Body of pancreas (tissue), 4 donors: ENCODE results near the gene PEPD.

Source experiments
- POLR2A ChIP-seq, 3 donors: fragments of 450-650 bp; IDR thresholded peaks; one replicate each; pipeline ENCODE4 v1.6.1; 2016; ENCODE audit warnings: antibody characterized with exemption in 3 of 3, mild to moderate bottlenecking in 2 of 3
- TF ChIP-seq, protein P1 (sequence below), 7 experiments: fragments of 450-650 bp in 4 of 7; fragments of 200-600 bp in 3 of 7; sonication (generic) in 3 of 7; IDR thresholded peaks; one replicate each; pipeline ENCODE4 v1.5.1; 2016 to 2019; ENCODE audit warnings: antibody characterized with exemption in 7 of 7

DNA sequence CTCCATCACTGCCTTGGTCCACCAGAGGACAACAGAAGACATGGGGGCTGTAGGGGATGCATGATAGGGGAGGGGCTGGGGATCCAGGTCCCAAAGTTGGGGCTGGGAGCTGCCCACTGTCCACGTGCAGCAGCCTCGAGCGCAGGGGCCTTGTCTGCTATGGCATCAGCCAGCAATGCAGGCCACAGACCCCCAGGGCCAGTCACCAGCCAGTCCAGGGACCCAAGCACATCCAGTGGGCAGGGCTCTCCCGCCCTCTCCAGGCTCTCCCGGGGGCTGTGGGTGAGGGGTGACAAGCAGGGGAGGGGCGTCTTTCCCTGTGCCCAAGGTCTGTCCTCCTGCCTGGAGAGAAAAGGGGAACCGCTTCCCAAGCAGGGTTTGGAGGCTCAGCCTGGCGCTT, 32.8 kb downstream of the PEPD start:
- TF ChIP-seq, protein P1, sequence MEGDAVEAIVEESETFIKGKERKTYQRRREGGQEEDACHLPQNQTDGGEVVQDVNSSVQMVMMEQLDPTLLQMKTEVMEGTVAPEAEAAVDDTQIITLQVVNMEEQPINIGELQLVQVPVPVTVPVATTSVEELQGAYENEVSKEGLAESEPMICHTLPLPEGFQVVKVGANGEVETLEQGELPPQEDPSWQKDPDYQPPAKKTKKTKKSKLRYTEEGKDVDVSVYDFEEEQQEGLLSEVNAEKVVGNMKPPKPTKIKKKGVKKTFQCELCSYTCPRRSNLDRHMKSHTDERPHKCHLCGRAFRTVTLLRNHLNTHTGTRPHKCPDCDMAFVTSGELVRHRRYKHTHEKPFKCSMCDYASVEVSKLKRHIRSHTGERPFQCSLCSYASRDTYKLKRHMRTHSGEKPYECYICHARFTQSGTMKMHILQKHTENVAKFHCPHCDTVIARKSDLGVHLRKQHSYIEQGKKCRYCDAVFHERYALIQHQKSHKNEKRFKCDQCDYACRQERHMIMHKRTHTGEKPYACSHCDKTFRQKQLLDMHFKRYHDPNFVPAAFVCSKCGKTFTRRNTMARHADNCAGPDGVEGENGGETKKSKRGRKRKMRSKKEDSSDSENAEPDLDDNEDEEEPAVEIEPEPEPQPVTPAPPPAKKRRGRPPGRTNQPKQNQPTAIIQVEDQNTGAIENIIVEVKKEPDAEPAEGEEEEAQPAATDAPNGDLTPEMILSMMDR (IDR thresholded peaks at IDR 0.05) = no peak
- no peak for TF ChIP-seq POLR2A (IDR thresholded peaks at IDR 0.05)
